ENCODE results near the gene WNT8B. TPM values are rescaled to one million over a fixed set of nuclear protein-coding genes. Genes with fewer than 3 reads are reported as not detected.

The WNT8B gene
- total and polyA plus RNA-seq, 9 of the 15 experiments (the other 6 are each of a cell fraction or from before 2014, with no cell fraction given) = not detected

GRCh38 chr10:100522945-100523344, 60.1 kb downstream of the WNT8B start:
- H3K9me1 ChIP-seq (ENCODE audit: control insufficient read depth, insufficient read depth, low read length) = no peaks in the 10 kb centered on the region
- POLR2A ChIA-PET = interaction anchor here (1.0 kb wide), 1 partner anchor 13 kb away, joined by 3 read pairs; the partner anchor contains the start of gene HIF1AN
- H3K9ac ChIP-seq (ENCODE audit: insufficient read depth in 1 of 2, low read depth in 2 of 2, low read length in 2 of 2) = no peak overlapping the region; a peak in 1 of 4 replicates
- H4K20me1 ChIP-seq (replicated peaks; ENCODE audit: control insufficient read depth, insufficient read depth, low read length) = no peaks in the 10 kb centered on the region
- ATAC-seq = no peak
- H3K79me2 ChIP-seq (ENCODE audit: control insufficient read depth, insufficient read depth, low read length) = peaks cover under 1% of the 10 kb centered on the region; the same call in 1 of the 3 replicates
- no peak for DNase-seq (ENCODE audit: extremely low read depth in 1 of 4, low spot score in 3 of 4)
- H3K27ac ChIP-seq (ENCODE audit: extremely low read depth, low read depth, low read length) = no peak overlapping the region
- H3K36me3 ChIP-seq (ENCODE audit: control insufficient read depth, insufficient read depth, low read length) = peaks cover 46% of the 10 kb centered on the region
- CTCF ChIA-PET (ENCODE audit: low intra/inter-chr PET ratio) = no interaction called here
- FAIRE-seq = no peak
- no peak overlapping the region for H2AFZ ChIP-seq (ENCODE audit: low read depth, low read length)
- 93% methylated on average over 9 of the region's 9 CpGs for WGBS (ENCODE audit: insufficient coverage, low coverage, missing lambda C conversion rate)
- no TSS peak for BruUV-seq (replicated peaks)
- H3K4me1 ChIP-seq (replicated peaks in 1 of 2; ENCODE audit: control insufficient read depth in 2 of 2, insufficient read depth in 2 of 2, low read length in 2 of 2) = peaks cover under 1 to 3% of the 10 kb centered on the region in 2 experiments; a peak in 3 of 5 replicates
- intact Hi-C loops (cut with micrococcal nuclease) = no loop called here
- H3K27me3 ChIP-seq (ENCODE audit: control insufficient read depth in 2 of 2, insufficient read depth in 2 of 2, low read length in 2 of 2) = no peaks in the 10 kb centered on the region
- in situ Hi-C loops (cut with MboI) = no loop called here
- no peaks in the 10 kb centered on the region for H3K9me3 ChIP-seq (replicated peaks; ENCODE audit: control insufficient read depth, insufficient read depth, low read depth, low read length)
- H3K4me3 ChIP-seq = no peak overlapping the region
- TF ChIP-seq ZNF121 (CRISPR knock-in tag; conservative IDR thresholded peaks at IDR 0.05) (peak; percentile 25; the same call in 1 of the 2 replicates), ZNF609 (CRISPR knock-in tag; IDR thresholded peaks at IDR 0.05; ENCODE audit: borderline replicate concordance) (no peak), HNRNPL (IDR thresholded peaks at IDR 0.05; ENCODE audit: low read depth, low read length) (no peak), JUND (IDR thresholded peaks at IDR 0.05; ENCODE audit: borderline replicate concordance, low read depth, low read length) (no peak), JUND (tag; IDR thresholded peaks at IDR 0.05; ENCODE audit: borderline replicate concordance, low read depth, low read length) (no peak), ASH1L (IDR thresholded peaks at IDR 0.05; ENCODE audit: borderline replicate concordance, low read depth, partially characterized antibody) (no peak), NKRF (IDR thresholded peaks at IDR 0.05; ENCODE audit: borderline replicate concordance) (no peak), ARHGAP35 (IDR thresholded peaks at IDR 0.05; ENCODE audit: partially characterized antibody) (no peak), RBFOX2 (IDR thresholded peaks at IDR 0.05; ENCODE audit: low read depth, low read length) (peak; percentile 27; the same call in 1 of the 2 replicates), ETV6 (IDR thresholded peaks at IDR 0.05; ENCODE audit: borderline replicate concordance in 1 of 2, low read depth in 2 of 2, low read length in 1 of 2) (no peak), ETV6 (CRISPR knock-in tag; IDR thresholded peaks at IDR 0.05; ENCODE audit: borderline replicate concordance) (no peak), NCOA4 (IDR thresholded peaks at IDR 0.05; ENCODE audit: partially characterized antibody) (no peak)
- no peak overlapping the region for H3K4me2 ChIP-seq (ENCODE audit: insufficient read depth, low read length)
